Type B pancreatic cell (in vitro differentiated cells): ENCODE data around the gene TMEM207. TPM values are rescaled to one million over a fixed set of nuclear protein-coding genes. Genes with fewer than 3 reads are reported as not detected.
"Not testable (repeated sequence)": the region's sequence is repeated elsewhere in the genome, so short reads cannot be mapped to it uniquely, and the experiment has no call there.

Source experiments
- DNase-seq: peaks from one replicate; pipeline ENCODE4 v3.0.0; 2021; ENCODE audit warnings: mixed read lengths; ENCODE audit not compliant: unreplicated experiment; ENCODE audit errors: extremely low spot score
- H3K27ac Mint-ChIP-seq: 2 replicates; pipeline ENCODE4 v1.8.0; 2021; ENCODE audit warnings: mild to moderate bottlenecking, mixed read lengths
- H3K27me3 Mint-ChIP-seq: 2 replicates; pipeline ENCODE4 v1.8.0; 2021; ENCODE audit warnings: mixed read lengths
- H3K36me3 Mint-ChIP-seq: 2 replicates; pipeline ENCODE4 v1.8.0; 2021; ENCODE audit warnings: mixed read lengths
- H3K4me1 Mint-ChIP-seq: one replicate; pipeline ENCODE4 v1.8.0; 2021; ENCODE audit warnings: mixed read lengths; ENCODE audit not compliant: unreplicated experiment
- H3K4me3 Mint-ChIP-seq: 2 replicates; pipeline ENCODE4 v1.8.0; 2021; ENCODE audit warnings: mild to moderate bottlenecking, mixed read lengths
- H3K9me3 Mint-ChIP-seq: 2 replicates; pipeline ENCODE4 v1.8.0; 2021; ENCODE audit warnings: mixed read lengths
- CTCF ChIP-seq: fragments of 200-600 bp; sonication (generic); conservative IDR thresholded peaks from 2 replicates; pipeline ENCODE4 v1.5.0; 2021; ENCODE audit warnings: antibody characterized with exemption, mild to moderate bottlenecking
- total RNA-seq: library from RNA; stranded (reverse); gene quantifications from 2 replicates; pipeline ENCODE4 v1.2.1, GENCODE V29; 2021; ENCODE audit warnings: low replicate concordance

TMEM207 gene
- total RNA-seq, 1 donor from 2014 or later = not detected

DNA sequence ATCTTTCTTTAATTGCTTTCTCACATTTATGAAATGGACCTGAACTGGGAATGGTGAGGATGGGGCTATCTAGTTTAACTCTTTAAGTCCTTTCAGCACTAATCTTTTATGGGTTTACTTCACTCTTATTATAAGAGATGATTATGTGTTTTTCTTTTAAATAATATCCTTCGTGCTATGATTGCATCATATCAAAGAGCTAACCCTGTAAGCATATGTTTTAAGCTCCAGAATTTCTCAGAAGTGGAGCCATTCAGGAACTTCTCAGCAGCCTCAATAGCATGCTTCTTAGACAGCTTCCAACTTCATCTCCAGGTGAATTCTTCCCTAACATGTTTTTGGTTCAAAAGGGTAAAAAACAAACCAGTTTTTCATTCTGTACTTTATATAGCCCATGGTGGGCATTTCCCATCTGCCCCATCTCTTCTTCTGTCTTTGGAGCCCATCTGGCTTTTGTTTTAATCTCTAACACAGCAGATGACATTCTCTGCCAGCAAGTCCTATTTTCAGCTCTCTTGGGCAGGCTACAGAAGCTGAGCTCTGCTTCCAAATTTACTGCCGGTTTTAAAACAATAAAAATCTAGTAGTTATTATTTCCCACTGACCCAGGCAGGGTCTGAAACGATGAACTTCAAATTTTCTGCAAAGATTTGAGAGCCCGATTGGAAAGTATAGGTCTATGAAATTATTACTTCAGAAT lies 37.4 kb upstream of the TMEM207 start:
- H3K27ac Mint-ChIP-seq = no peak overlapping the region
- no peaks in the 10 kb centered on the region for H3K9me3 Mint-ChIP-seq
- TF ChIP-seq CTCF = no peak
- peaks cover 22% of the 10 kb centered on the region for H3K27me3 Mint-ChIP-seq
- no peaks in the 10 kb centered on the region for H3K36me3 Mint-ChIP-seq
- DNase-seq = no peak
- peaks cover 9% of the 10 kb centered on the region for H3K4me1 Mint-ChIP-seq
- H3K4me3 Mint-ChIP-seq = no peak overlapping the region

- H3K4me1 Mint-ChIP-seq = peaks cover 9% of the 10 kb centered on the region
- peaks cover 22% of the 10 kb centered on the region for H3K27me3 Mint-ChIP-seq
- no peak overlapping the region for H3K27ac Mint-ChIP-seq
Observed at GRCh38 chr3:190486533-190486864, 36.8 kb upstream of the TMEM207 start.

GRCh38 chr3:190485830-190486532 lies 36.3 kb upstream of the TMEM207 start:
- Mint-ChIP-seq H3K27me3 (peaks cover 19% of the 10 kb centered on the region), H3K4me3 (peak overlapping the region; percentile 1), H3K9me3 (no peaks in the 10 kb centered on the region), H3K27ac (no peak overlapping the region), H3K4me1 (peaks cover 9% of the 10 kb centered on the region), H3K36me3 (no peaks in the 10 kb centered on the region)
- no peak for TF ChIP-seq CTCF
- no peak for DNase-seq

More at GRCh38 chr3:190486533-190486864, 36.8 kb upstream of the TMEM207 start:
- DNase-seq = no peak
- Mint-ChIP-seq H3K9me3 (no peaks in the 10 kb centered on the region), H3K4me3 (no peak overlapping the region), H3K36me3 (no peaks in the 10 kb centered on the region)
- no peak for TF ChIP-seq CTCF

GRCh38 chr3:190481779-190482178 lies 32.1 kb upstream of the TMEM207 start:
- no peak for TF ChIP-seq CTCF
- Mint-ChIP-seq H3K4me3 (no peak overlapping the region), H3K9me3 (no peaks in the 10 kb centered on the region), H3K27me3 (peaks cover 6% of the 10 kb centered on the region), H3K27ac (no peak overlapping the region), H3K36me3 (no peaks in the 10 kb centered on the region), H3K4me1 (peaks cover 9% of the 10 kb centered on the region)
- DNase-seq = no peak

DNA sequence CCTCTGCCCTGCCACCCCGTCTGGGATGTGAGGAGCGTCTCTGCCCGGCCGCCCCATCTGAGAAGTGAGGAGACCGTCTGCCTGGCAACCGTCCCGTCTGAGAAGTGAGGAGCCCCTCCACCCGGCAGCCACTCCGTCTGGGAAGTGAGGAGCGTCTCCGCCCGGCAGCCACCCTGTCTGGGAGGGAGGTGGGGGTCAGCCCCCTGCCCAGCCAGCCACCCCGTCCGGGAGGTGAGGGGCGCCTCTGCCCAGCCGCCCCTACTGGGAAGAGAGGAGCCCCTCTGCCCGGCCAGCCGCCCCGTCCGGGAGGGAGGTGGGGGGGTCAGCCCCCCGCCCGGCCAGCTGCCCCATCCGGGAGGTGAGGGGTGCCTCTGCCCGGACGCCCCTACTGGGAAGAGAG lies 23.6 kb upstream of the TMEM207 start:
- not testable (repeated sequence) for H3K27me3 Mint-ChIP-seq, H3K4me1 Mint-ChIP-seq, H3K27ac Mint-ChIP-seq

DNA sequence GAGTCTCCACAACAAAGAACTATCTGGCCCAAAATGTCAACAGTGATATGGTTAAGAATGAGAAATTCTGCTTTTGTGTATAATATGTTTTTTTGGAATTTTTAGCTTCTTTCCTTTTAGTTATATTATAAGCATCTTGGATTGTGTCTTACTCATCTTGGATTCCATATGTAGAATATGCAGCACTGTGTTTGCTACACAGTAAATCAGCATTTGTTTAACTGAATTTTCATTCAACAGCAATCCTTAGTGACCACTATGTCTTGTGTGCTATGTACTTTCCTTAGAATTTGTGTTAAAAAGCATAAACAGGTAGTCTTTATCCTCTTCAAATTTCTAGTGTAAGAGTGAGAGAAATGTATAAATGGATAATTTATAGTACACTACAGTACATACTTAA lies 18.2 kb upstream of the TMEM207 start:
- Mint-ChIP-seq H3K4me3 (no peak overlapping the region), H3K36me3 (no peaks in the 10 kb centered on the region), H3K27ac (no peak overlapping the region), H3K9me3 (peaks cover 5% of the 10 kb centered on the region), H3K4me1 (no peaks in the 10 kb centered on the region), H3K27me3 (no peaks in the 10 kb centered on the region)
- no peak for TF ChIP-seq CTCF
- DNase-seq = no peak

More for the DNA sequence above, 23.6 kb upstream of the TMEM207 start:
- not testable (repeated sequence) for DNase-seq, H3K4me3 Mint-ChIP-seq, H3K9me3 Mint-ChIP-seq, H3K36me3 Mint-ChIP-seq
